ENCODE results near the gene SHISAL2B.

Gene SHISAL2B

GRCh38 chr5:64678374-64678773 lies 11.9 kb upstream of the SHISAL2B start:
- no peak overlapping the region for H3K4me3 ChIP-seq (ENCODE audit: low read length)
- H3K9ac ChIP-seq (ENCODE audit: low read length), result no peak overlapping the region
- H3K9me2 ChIP-seq (replicated peaks; ENCODE audit: insufficient read depth, low read length), result no peaks in the 10 kb centered on the region
- H2AFZ ChIP-seq (ENCODE audit: low read length), result no peak overlapping the region
- no peaks in the 10 kb centered on the region for H3K27me3 ChIP-seq (replicated peaks; ENCODE audit: insufficient read depth, low read length)
- DNase-seq, result no peak
- no peaks in the 10 kb centered on the region for H3K4me1 ChIP-seq (ENCODE audit: low read length)
- H3F3A ChIP-seq (ENCODE audit: insufficient read depth, low read length), result no peaks in the 10 kb centered on the region
- no peaks in the 10 kb centered on the region for H3K79me2 ChIP-seq (ENCODE audit: low read length)
- no peak for TF ChIP-seq EZH2phosphoT487 (IDR thresholded peaks at IDR 0.05; ENCODE audit: low read length)
- no peak for TF ChIP-seq EZH2 (optimal IDR thresholded peaks at IDR 0.05; ENCODE audit: low read depth, low read length)
- no peak for TF ChIP-seq CTCF (IDR thresholded peaks at IDR 0.05; ENCODE audit: low read length)
- H4K20me1 ChIP-seq (ENCODE audit: insufficient read depth, low read length), result no peaks in the 10 kb centered on the region
- no peaks in the 10 kb centered on the region for H3K9me3 ChIP-seq (replicated peaks; ENCODE audit: insufficient read depth, low read length)
- H3K36me3 ChIP-seq (replicated peaks; ENCODE audit: insufficient read depth, low read length), result no peaks in the 10 kb centered on the region
- no peak overlapping the region for H3K4me2 ChIP-seq (ENCODE audit: low read depth, low read length)
- H3K27ac ChIP-seq (ENCODE audit: low read length), result no peak overlapping the region

GRCh38 chr5:64680289-64680688 lies 10.0 kb upstream of the SHISAL2B start:
- H3K9ac ChIP-seq (ENCODE audit: low read length), result no peak overlapping the region
- H3F3A ChIP-seq (ENCODE audit: insufficient read depth, low read length), result no peaks in the 10 kb centered on the region
- no peak overlapping the region for H2AFZ ChIP-seq (ENCODE audit: low read length)
- no peaks in the 10 kb centered on the region for H3K9me3 ChIP-seq (replicated peaks; ENCODE audit: insufficient read depth, low read length)
- H3K27ac ChIP-seq (ENCODE audit: low read length), result no peak overlapping the region
- H3K4me2 ChIP-seq (ENCODE audit: low read depth, low read length), result no peak overlapping the region
- H3K4me3 ChIP-seq (ENCODE audit: low read length), result no peak overlapping the region
- H3K9me2 ChIP-seq (replicated peaks; ENCODE audit: insufficient read depth, low read length), result no peaks in the 10 kb centered on the region
- TF ChIP-seq EZH2 (optimal IDR thresholded peaks at IDR 0.05; ENCODE audit: low read depth, low read length) (no peak), CTCF (IDR thresholded peaks at IDR 0.05; ENCODE audit: low read length) (no peak), EZH2phosphoT487 (IDR thresholded peaks at IDR 0.05; ENCODE audit: low read length) (no peak)
- no peaks in the 10 kb centered on the region for H3K36me3 ChIP-seq (replicated peaks; ENCODE audit: insufficient read depth, low read length)
- no peaks in the 10 kb centered on the region for H3K27me3 ChIP-seq (replicated peaks; ENCODE audit: insufficient read depth, low read length)
- H3K79me2 ChIP-seq (ENCODE audit: low read length), result no peaks in the 10 kb centered on the region
- DNase-seq, result no peak
- H3K4me1 ChIP-seq (ENCODE audit: low read length), result no peaks in the 10 kb centered on the region
- no peaks in the 10 kb centered on the region for H4K20me1 ChIP-seq (ENCODE audit: insufficient read depth, low read length)

GRCh38 chr5:64682608-64683007 lies 7.7 kb upstream of the SHISAL2B start:
- Histone ChIP-seq H3F3A (ENCODE audit: insufficient read depth, low read length) (no peaks in the 10 kb centered on the region), H3K36me3 (replicated peaks; ENCODE audit: insufficient read depth, low read length) (no peaks in the 10 kb centered on the region), H3K9ac (ENCODE audit: low read length) (no peak overlapping the region), H2AFZ (ENCODE audit: low read length) (no peak overlapping the region), H3K79me2 (ENCODE audit: low read length) (no peaks in the 10 kb centered on the region), H3K27me3 (replicated peaks; ENCODE audit: insufficient read depth, low read length) (no peaks in the 10 kb centered on the region), H3K4me2 (ENCODE audit: low read depth, low read length) (no peak overlapping the region), H4K20me1 (ENCODE audit: insufficient read depth, low read length) (no peaks in the 10 kb centered on the region), H3K4me1 (ENCODE audit: low read length) (no peaks in the 10 kb centered on the region), H3K9me2 (replicated peaks; ENCODE audit: insufficient read depth, low read length) (no peaks in the 10 kb centered on the region), H3K9me3 (replicated peaks; ENCODE audit: insufficient read depth, low read length) (no peaks in the 10 kb centered on the region), H3K4me3 (ENCODE audit: low read length) (no peak overlapping the region), H3K27ac (ENCODE audit: low read length) (no peak overlapping the region)
- TF ChIP-seq EZH2 (optimal IDR thresholded peaks at IDR 0.05; ENCODE audit: low read depth, low read length), result no peak
- TF ChIP-seq CTCF (IDR thresholded peaks at IDR 0.05; ENCODE audit: low read length), result no peak
- TF ChIP-seq EZH2phosphoT487 (IDR thresholded peaks at IDR 0.05; ENCODE audit: low read length), result no peak
- DNase-seq, result no peak

Measured in MM.1S (cell line).